Brain microvascular endothelial cell (primary cell): ENCODE data around the gene PXT1.
A peak's percentile ranks its signal among the peaks of the same experiment; 100 is the strongest.

Source experiments
- DNase-seq: peaks from one replicate; pipeline ENCODE4 v3.0.0-alpha.2; 2020
- H3K27ac ChIP-seq: fragments of 250-450 bp; sonication (Bioruptor Pico); 2 replicates; pipeline ENCODE4 v1.5.1; 2020; ENCODE audit warnings: mild to moderate bottlenecking, moderate library complexity
- H3K27me3 ChIP-seq: fragments of 250-450 bp; sonication (Bioruptor Pico); replicated peaks from 2 replicates; pipeline ENCODE4 v1.5.1; 2020; ENCODE audit warnings: mild to moderate bottlenecking
- H3K36me3 ChIP-seq: fragments of 250-450 bp; sonication (Bioruptor Pico); replicated peaks from 2 replicates; pipeline ENCODE4 v1.5.1; 2020; ENCODE audit warnings: mild to moderate bottlenecking
- H3K4me3 ChIP-seq: 2 replicates; pipeline ENCODE4 v1.5.1; 2011; ENCODE audit warnings: low read depth, mild to moderate bottlenecking, control low read depth, low read length, moderate library complexity
- CTCF ChIP-seq: IDR thresholded peaks from 2 replicates; pipeline ENCODE4 v1.5.1; 2011; ENCODE audit warnings: low read depth, mild to moderate bottlenecking, moderate library complexity, low read length, control low read depth, inconsistent platforms; ENCODE audit errors: missing control alignments
- in situ Hi-C: cut with HindIII; loops from 2 replicates; pipeline ENCODE4 v1.10.0; 2017; ENCODE audit warnings: low sequenced_read_pairs, low pct_ligation_motif_present

The PXT1 gene

GRCh38 chr6:36340618-36341454, 101.8 kb downstream of the PXT1 start:
- Histone ChIP-seq H3K27me3 (peaks cover 12% of the 10 kb centered on the region), H3K27ac (no peak overlapping the region), H3K4me3 (peak overlapping the region; percentile 9), H3K36me3 (no peaks in the 10 kb centered on the region)
- in situ Hi-C loops = no loop called here
- DNase-seq = peak; percentile 67
- peak; percentile 99 for TF ChIP-seq CTCF
